IMR-90 (cell line): ENCODE measurements around the gene GSTP1. TPM values are rescaled to one million over a fixed set of nuclear protein-coding genes. Genes with fewer than 3 reads are reported as not detected.

Source experiments
- ATAC-seq: fragments of 200-7000 bp; cut with Tn5 transposase; 2 replicates; pipeline ENCODE4 v1.9.1; 2020; ENCODE audit warnings: low read depth, mild to moderate bottlenecking, moderate library complexity
- BruUV-seq: library from RNA; stranded (reverse); fragments of 400-500 nt; replicated peaks from 2 replicates; lab custom pipeline; 2021; lab: Mats Ljungman, UMichigan
- CTCF ChIA-PET: fragments of 300-600 bp; formaldehyde crosslinking; extraction: SDS; loops from one replicate; lab custom pipeline; 2021; ENCODE audit warnings: antibody characterized with exemption; lab: Yijun Ruan, JAX
- POLR2A ChIA-PET: fragments of 300-600 bp; sonication (Branson Sonifier 250); formaldehyde crosslinking; loops from one replicate; lab custom pipeline; 2022; ENCODE audit warnings: antibody characterized with exemption; ENCODE audit not compliant: unreplicated experiment; lab: Charles Lee
- DNase-seq: peaks from one replicate; pipeline ENCODE4 v3.0.0; 2013
- H2AFZ ChIP-seq: replicated peaks from 2 replicates; pipeline ENCODE3; 2013; ENCODE audit warnings: low read length, mild to moderate bottlenecking; ENCODE audit not compliant: poor library complexity
- H2AK5ac ChIP-seq: 2 replicates; pipeline ENCODE4 v1.6.1; 2013; ENCODE audit warnings: low read depth, low read length, inconsistent platforms
- H2AK9ac ChIP-seq: replicated peaks from 2 replicates; pipeline ENCODE3; 2013; ENCODE audit warnings: mild to moderate bottlenecking, low read depth, low read length, moderate library complexity; ENCODE audit not compliant: poor library complexity
- H2BK120ac ChIP-seq: 2 replicates; pipeline ENCODE4 v1.6.1; 2013; ENCODE audit warnings: low read depth, low read length, inconsistent platforms
- H2BK15ac ChIP-seq: 3 replicates; pipeline ENCODE4 v1.6.1; 2013; ENCODE audit warnings: low read depth, low read length, inconsistent platforms
- H2BK20ac ChIP-seq: 2 replicates; pipeline ENCODE4 v1.6.1; 2013; ENCODE audit warnings: low read depth, mild to moderate bottlenecking, inconsistent platforms, low read length, moderate library complexity
- H2BK5ac ChIP-seq: 2 replicates; pipeline ENCODE4 v1.6.1; 2013; ENCODE audit warnings: mild to moderate bottlenecking, low read depth, low read length, inconsistent platforms; ENCODE audit not compliant: poor library complexity, severe bottlenecking
- H3K14ac ChIP-seq: replicated peaks from 2 replicates; pipeline ENCODE4 v1.6.1; 2013; ENCODE audit warnings: low read depth, low read length, inconsistent platforms
- H3K18ac ChIP-seq: 2 replicates; pipeline ENCODE4 v1.6.1; 2013; ENCODE audit warnings: low read depth, low read length, control low read depth
- H3K23ac ChIP-seq: 2 replicates; pipeline ENCODE4 v1.6.1; 2013; ENCODE audit warnings: low read depth, low read length, inconsistent platforms
- H3K27ac ChIP-seq: 2 replicates; pipeline ENCODE4 v1.5.1; 2013; ENCODE audit warnings: mild to moderate bottlenecking, control low read depth, low read length; ENCODE audit not compliant: insufficient read depth
- H3K27me3 ChIP-seq: 2 replicates; pipeline ENCODE4 v1.6.1; 2013; ENCODE audit warnings: low read length; ENCODE audit not compliant: control insufficient read depth, insufficient read depth
- H3K36me3 ChIP-seq: 2 replicates; pipeline ENCODE4 v1.6.1; 2013; ENCODE audit warnings: low read length, mixed read lengths; ENCODE audit not compliant: control insufficient read depth, insufficient read depth
- H3K4ac ChIP-seq: 2 replicates; pipeline ENCODE4 v1.6.1; 2013; ENCODE audit warnings: low read depth, low read length, inconsistent platforms
- H3K4me1 ChIP-seq: 2 replicates; pipeline ENCODE4 v1.6.1; 2013; ENCODE audit warnings: low read length, mixed read lengths; ENCODE audit not compliant: control insufficient read depth, insufficient read depth
- H3K4me2 ChIP-seq: 2 replicates; pipeline ENCODE4 v1.6.1; 2013; ENCODE audit warnings: low read depth, mild to moderate bottlenecking, control low read depth, low read length, moderate library complexity
- H3K4me3 ChIP-seq: 2 replicates; pipeline ENCODE4 v1.5.1; 2013; ENCODE audit warnings: low read depth, mild to moderate bottlenecking, control low read depth, low read length, moderate library complexity; ENCODE audit not compliant: insufficient read depth
- H3K56ac ChIP-seq: 2 replicates; pipeline ENCODE4 v1.6.1; 2013; ENCODE audit warnings: low read length, inconsistent platforms; ENCODE audit not compliant: insufficient read depth; ENCODE audit errors: extremely low read depth
- H3K79me1 ChIP-seq, 2 experiments: 2 replicates each; pipeline ENCODE4 v1.6.1; 2013; ENCODE audit warnings: low read length in 2 of 2, inconsistent platforms in 1 of 2, low read depth in 1 of 2
- H3K9ac ChIP-seq: 2 replicates; pipeline ENCODE4 v1.6.1; 2013; ENCODE audit warnings: low read depth, low read length, control low read depth
- H3K9me1 ChIP-seq: 2 replicates; pipeline ENCODE4 v1.6.1; 2013; ENCODE audit warnings: low read length, inconsistent platforms; ENCODE audit not compliant: insufficient read depth
- H3K9me3 ChIP-seq: 2 replicates; pipeline ENCODE4 v1.6.1; 2013; ENCODE audit warnings: low read length; ENCODE audit not compliant: control insufficient read depth, insufficient read depth
- H4K20me1 ChIP-seq: 2 replicates; pipeline ENCODE4 v1.6.1; 2013; ENCODE audit warnings: low read length, inconsistent platforms; ENCODE audit not compliant: insufficient read depth
- H4K5ac ChIP-seq: 2 replicates; pipeline ENCODE4 v1.6.1; 2013; ENCODE audit warnings: mild to moderate bottlenecking, low read depth, low read length, control low read depth
- H4K8ac ChIP-seq, 2 experiments: 2 replicates each; pipeline ENCODE4 v1.6.1; 2013; ENCODE audit warnings: low read depth in 2 of 2, low read length in 2 of 2, control low read depth in 1 of 2, inconsistent platforms in 1 of 2
- H4K91ac ChIP-seq: 2 replicates; pipeline ENCODE4 v1.6.1; 2013; ENCODE audit warnings: low read depth, low read length, inconsistent platforms; ENCODE audit not compliant: insufficient read depth
- CTCF ChIP-seq: conservative IDR thresholded peaks from 2 replicates; pipeline ENCODE4 v1.5.1; 2012; ENCODE audit warnings: mild to moderate bottlenecking, low read depth, low read length, improper control_type of control experiment
- FOS ChIP-seq: fragments of 150-350 bp; IDR thresholded peaks from 2 replicates; pipeline ENCODE4 v1.6.1; 2016; ENCODE audit warnings: low read depth, low read length
- MAFK ChIP-seq: IDR thresholded peaks from 2 replicates; pipeline ENCODE4 v1.6.1; 2012; ENCODE audit warnings: low read depth, low read length, improper control_type of control experiment
- MAZ ChIP-seq: IDR thresholded peaks from 2 replicates; pipeline ENCODE4 v1.6.1; 2012; ENCODE audit warnings: low read depth, mild to moderate bottlenecking, low read length, improper control_type of control experiment, moderate library complexity, borderline replicate concordance
- MXI1 ChIP-seq: IDR thresholded peaks from 2 replicates; pipeline ENCODE4 v1.6.1; 2012; ENCODE audit warnings: low read depth, mild to moderate bottlenecking, low read length, moderate library complexity, borderline replicate concordance
- NFE2L2 ChIP-seq: fragments of 150-350 bp; IDR thresholded peaks from 2 replicates; pipeline ENCODE4 v1.6.1; 2016; ENCODE audit warnings: low read depth, mild to moderate bottlenecking, low read length
- POLR2A ChIP-seq: IDR thresholded peaks from 2 replicates; pipeline ENCODE4 v1.6.1; 2012; ENCODE audit warnings: mild to moderate bottlenecking, low read depth, low read length
- RAD21 ChIP-seq: IDR thresholded peaks from 2 replicates; pipeline ENCODE4 v1.6.1; 2012; ENCODE audit warnings: low read length, improper control_type of control experiment
- USF2 ChIP-seq: fragments of 150-350 bp; IDR thresholded peaks from 2 replicates; pipeline ENCODE4 v1.6.1; 2017; ENCODE audit warnings: mild to moderate bottlenecking, antibody characterized with exemption, low read length, low read depth
- WGBS, 2 experiments: methylation state at CpG; one replicate each; pipeline versions ENCODE4 v1.1.5 to v1.1.7; 2013; ENCODE audit warnings: missing lambda C conversion rate in 2 of 2; ENCODE audit not compliant: insufficient read length in 1 of 2; ENCODE audit errors: extremely low coverage in 2 of 2; 5-methylcytosine and 5-hydroxymethylcytosine counted together
- dilution Hi-C: fragments of 300-500 bp; cut with HindIII; formaldehyde crosslinking; loops from one replicate; pipeline ENCODE4 v1.14.3; 2018; ENCODE audit warnings: low sequenced_read_pairs; ENCODE audit not compliant: unreplicated experiment
- in situ Hi-C: fragments of 300-500 bp; cut with MboI; formaldehyde crosslinking; loops from 3 replicates; pipeline ENCODE4 v1.14.3; 2019; ENCODE audit warnings: low sequenced_read_pairs, inconsistent platforms, mixed read lengths
- intact Hi-C: fragments of 100-400 bp; cut with micrococcal nuclease; formaldehyde crosslinking; loops from 2 replicates; pipeline ENCODE4 v1.10.0; 2022
- polyA plus RNA-seq, 3 experiments: library from polyadenylated mRNA; depleted of rRNA; stranded (reverse); fragments of >200 nt; gene quantifications; 2 replicates each; pipeline ENCODE4 v1.2.3, GENCODE V29; 2012; ENCODE audit warnings: low replicate concordance in 1 of 3
- total RNA-seq: library from RNA; depleted of rRNA; stranded (reverse); fragments of >200 nt; gene quantifications from 2 replicates; pipeline ENCODE4 v1.2.3, GENCODE V29; 2012

Gene GSTP1
- total and polyA plus RNA-seq, 2 of the 4 experiments (the other 2 are of a cell fraction) = 947 to 1,539 TPM

- H3K79me1 ChIP-seq = peaks cover 18 to 22% of the 10 kb centered on the region in 2 experiments
- no peaks in the 10 kb centered on the region for H4K20me1 ChIP-seq
- peak; percentile 87 for DNase-seq
- H3K27me3 ChIP-seq = peaks cover 2% of the 10 kb centered on the region; the same call in 1 of the 2 replicates
- 0 out of 2 replicates have a peak within 1 kb of the TSS, but pooled peaks have one; percentile 7 for H3K18ac ChIP-seq
- H2AK5ac ChIP-seq = peak within 1 kb of the TSS; percentile 33
- ChIA-PET CTCF (no interaction called here), POLR2A (no interaction called here)
- peak within 1 kb of the TSS; percentile 50; the same call in 1 of the 2 replicates for H4K91ac ChIP-seq
- 0 out of 2 replicates have a peak within 1 kb of the TSS, but pooled peaks have one; percentile 10 for H3K56ac ChIP-seq
- H3K4ac ChIP-seq = peak within 1 kb of the TSS; percentile 88
- no TSS peak for BruUV-seq
- H3K9me3 ChIP-seq = 0 out of 2 replicates have a peak, but pooled peaks cover 4% of the 10 kb centered on the region
- peak within 1 kb of the TSS; percentile 66 for H3K14ac ChIP-seq
- WGBS, 2 experiments = 0% methylated on average over 45 of the region's 69 CpGs; no CpG with 5 or more reads in 1 of the 2 experiments
- H3K4me2 ChIP-seq = peak within 1 kb of the TSS; percentile 97
- no peak within 1 kb of the TSS for H2BK120ac ChIP-seq
- peak within 1 kb of the TSS; percentile 82 for H3K9ac ChIP-seq
- H2AK9ac ChIP-seq = peak within 1 kb of the TSS; percentile 93
- peak within 1 kb of the TSS; percentile 91 for H3K4me3 ChIP-seq
- intact Hi-C loops (no loop called here), dilution Hi-C loops (no loop called here), in situ Hi-C loops (no loop called here)
- peak; percentile 100 for ATAC-seq
- H2BK20ac ChIP-seq = no peak within 1 kb of the TSS
- peaks cover 6% of the 10 kb centered on the region; the same call in 1 of the 2 replicates for H3K4me1 ChIP-seq
- peak within 1 kb of the TSS; percentile 86 to 94 for H4K8ac ChIP-seq
- no peak within 1 kb of the TSS for H2BK15ac ChIP-seq
- H3K23ac ChIP-seq = no peak within 1 kb of the TSS
- H4K5ac ChIP-seq = peak within 1 kb of the TSS; percentile 82
- peak within 1 kb of the TSS; percentile 63 for H2BK5ac ChIP-seq
- H2AFZ ChIP-seq = peak within 1 kb of the TSS; percentile 96
- H3K9me1 ChIP-seq = no peaks in the 10 kb centered on the region
- H3K27ac ChIP-seq = peak within 1 kb of the TSS; percentile 69
- H3K36me3 ChIP-seq = peaks cover 22% of the 10 kb centered on the region
- TF ChIP-seq USF2 (peak; percentile 56), CTCF (peak; percentile 73), MAZ (peak; percentile 67; the same call in 1 of the 2 replicates), MXI1 (peak; percentile 70), RAD21 (peak; percentile 27; the same call in 1 of the 2 replicates), NFE2L2 (no peak), POLR2A (peak; percentile 73; the same call in 1 of the 2 replicates), MAFK (no peak), FOS (0 out of 2 replicates have a peak, but pooled peaks have one; percentile 3)
Observed at GRCh38 chr11:67606492-67607295, 23.1 kb downstream of the GSTP1 start, which contains the start of gene NDUFV1. Gene NDUFV1 (plus strand): TSS chr11:67606936. CDS start chr11:67607005, 69 bp downstream.
